C4-2B (cell line): ENCODE data around the gene PLXNA2.

Source experiments
- H3K27ac ChIP-seq: fragments of 450-650 bp; 2 replicates; pipeline ENCODE4 v1.5.1; 2017
- ZFX ChIP-seq: fragments of 450-650 bp; IDR thresholded peaks from 2 replicates; pipeline ENCODE4 v1.6.1; 2017
- TF ChIP-seq, protein P1 (sequence below): fragments of 450-650 bp; conservative IDR thresholded peaks from 2 replicates; pipeline ENCODE4 v1.5.1; 2017; ENCODE audit warnings: mild to moderate bottlenecking

The PLXNA2 gene

DNA sequence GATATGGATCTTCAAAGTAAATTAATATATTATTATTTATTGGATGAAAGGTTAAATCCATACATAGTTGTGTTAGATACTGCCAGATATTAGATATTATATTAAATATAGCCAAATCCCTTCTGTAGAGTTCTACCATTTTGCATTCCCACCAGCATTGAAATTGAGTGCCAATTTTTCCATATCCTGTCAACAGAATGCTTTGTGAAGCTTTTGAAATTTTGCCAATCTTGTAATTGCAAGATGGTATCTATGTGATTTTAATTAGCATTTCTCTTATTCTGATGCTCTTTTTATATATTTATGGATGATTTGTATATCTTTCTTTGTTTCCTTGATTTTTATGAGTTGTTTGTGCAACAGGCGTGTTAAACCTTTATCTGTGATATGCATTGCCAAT is 266.3 kb downstream of the PLXNA2 start:
- H3K27ac ChIP-seq = no peak overlapping the region
- TF ChIP-seq, protein P1, sequence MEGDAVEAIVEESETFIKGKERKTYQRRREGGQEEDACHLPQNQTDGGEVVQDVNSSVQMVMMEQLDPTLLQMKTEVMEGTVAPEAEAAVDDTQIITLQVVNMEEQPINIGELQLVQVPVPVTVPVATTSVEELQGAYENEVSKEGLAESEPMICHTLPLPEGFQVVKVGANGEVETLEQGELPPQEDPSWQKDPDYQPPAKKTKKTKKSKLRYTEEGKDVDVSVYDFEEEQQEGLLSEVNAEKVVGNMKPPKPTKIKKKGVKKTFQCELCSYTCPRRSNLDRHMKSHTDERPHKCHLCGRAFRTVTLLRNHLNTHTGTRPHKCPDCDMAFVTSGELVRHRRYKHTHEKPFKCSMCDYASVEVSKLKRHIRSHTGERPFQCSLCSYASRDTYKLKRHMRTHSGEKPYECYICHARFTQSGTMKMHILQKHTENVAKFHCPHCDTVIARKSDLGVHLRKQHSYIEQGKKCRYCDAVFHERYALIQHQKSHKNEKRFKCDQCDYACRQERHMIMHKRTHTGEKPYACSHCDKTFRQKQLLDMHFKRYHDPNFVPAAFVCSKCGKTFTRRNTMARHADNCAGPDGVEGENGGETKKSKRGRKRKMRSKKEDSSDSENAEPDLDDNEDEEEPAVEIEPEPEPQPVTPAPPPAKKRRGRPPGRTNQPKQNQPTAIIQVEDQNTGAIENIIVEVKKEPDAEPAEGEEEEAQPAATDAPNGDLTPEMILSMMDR = no peak
- no peak for TF ChIP-seq ZFX

DNA sequence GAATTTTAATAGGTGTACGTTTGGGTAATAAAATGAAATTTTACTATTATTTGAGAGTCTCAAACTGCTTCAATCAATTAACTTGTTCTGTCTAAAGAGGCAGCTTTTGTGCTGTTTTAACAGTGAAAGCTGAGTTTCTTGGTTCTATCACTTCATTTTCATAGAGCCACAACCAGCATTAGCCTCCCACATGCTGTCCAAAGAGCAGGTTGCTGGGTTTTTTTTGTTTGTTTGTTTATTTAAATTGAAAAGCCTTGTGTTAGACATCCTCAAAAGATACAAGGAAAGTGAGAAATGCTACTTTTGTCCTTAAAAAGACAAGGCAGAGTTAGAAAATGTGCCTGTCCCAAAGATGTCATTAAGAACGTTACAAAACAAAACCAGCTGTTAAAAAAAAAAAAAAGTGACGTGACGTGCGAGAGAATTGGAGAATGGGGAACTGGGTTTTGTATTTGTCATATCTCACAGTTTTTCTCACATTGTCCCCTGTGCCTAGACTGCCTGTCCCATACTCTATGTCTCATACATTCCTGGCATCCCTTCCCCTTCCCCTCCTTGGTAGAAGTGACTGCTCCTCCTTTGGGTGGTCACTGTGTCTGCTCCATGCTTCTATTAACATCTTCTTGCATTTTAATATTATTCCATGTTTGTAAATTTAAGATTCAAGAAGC is 270.2 kb downstream of the PLXNA2 start:
- TF ChIP-seq, protein P1 = no peak
- TF ChIP-seq ZFX = no peak

DNA sequence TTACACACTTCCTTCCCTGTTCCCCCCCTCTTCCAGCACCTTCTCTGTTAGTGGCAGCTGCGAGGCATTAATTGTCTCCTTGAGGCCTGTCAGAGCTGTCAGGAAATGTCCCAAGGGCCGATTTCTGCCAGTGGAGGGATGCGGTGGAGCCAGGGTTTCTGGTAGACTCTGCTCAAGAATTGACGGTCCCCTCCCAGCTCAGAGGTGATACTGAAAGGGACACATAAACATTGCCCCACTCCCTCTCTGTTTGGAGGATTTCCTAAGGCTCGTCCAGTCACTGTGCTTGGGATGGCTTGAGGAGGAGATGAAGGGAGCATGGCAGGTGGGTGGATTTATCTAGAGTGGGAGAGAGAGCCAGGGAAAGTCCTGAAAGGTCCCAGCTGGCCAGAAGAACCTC is 271.8 kb downstream of the PLXNA2 start:
- TF ChIP-seq, protein P1 = no peak
- TF ChIP-seq ZFX = no peak
- no peak overlapping the region for H3K27ac ChIP-seq

More for the DNA sequence above, 270.2 kb downstream of the PLXNA2 start:
- H3K27ac ChIP-seq = no peak overlapping the region
